SK-N-SH (cell line): ENCODE measurements around the gene TSHZ2.

Source experiments
- ELF1 ChIP-seq: IDR thresholded peaks from 2 replicates; pipeline ENCODE4 v1.4.0; 2012
- EP300 ChIP-seq, 2 experiments: IDR thresholded peaks; 2 replicates each; pipeline versions ENCODE4 v1.4.0 to v1.6.1; 2012; ENCODE audit warnings: borderline replicate concordance in 1 of 2, low read depth in 1 of 2, low read length in 1 of 2
- EZH2phosphoT487 ChIP-seq: fragments of 200-600 bp; sonication (generic); IDR thresholded peaks from 2 replicates; pipeline ENCODE4 v1.6.1; 2017; ENCODE audit warnings: low read depth, mixed run types, mild to moderate bottlenecking, antibody characterized with exemption, moderate library complexity, borderline replicate concordance
- POLR2AphosphoS5 ChIP-seq: IDR thresholded peaks from 2 replicates; pipeline ENCODE4 v1.6.1; 2012; ENCODE audit warnings: low read depth, low read length
- RCOR1 ChIP-seq: fragments of 150-350 bp; IDR thresholded peaks from 2 replicates; pipeline ENCODE4 v1.6.1; 2017; ENCODE audit warnings: antibody characterized with exemption, low read length
- RFX5 ChIP-seq: IDR thresholded peaks from 2 replicates; pipeline ENCODE4 v1.6.1; 2012; ENCODE audit warnings: mild to moderate bottlenecking, improper control_type of control experiment, low read length
- SIN3A ChIP-seq: IDR thresholded peaks from 2 replicates; pipeline ENCODE4 v1.6.1; 2012; ENCODE audit warnings: low read depth, mild to moderate bottlenecking, low read length, moderate library complexity, borderline replicate concordance
- TAF1 ChIP-seq: IDR thresholded peaks from 2 replicates; pipeline ENCODE4 v1.6.1; 2012; ENCODE audit warnings: low read depth, mild to moderate bottlenecking, low read length, moderate library complexity, borderline replicate concordance
- TF ChIP-seq, protein P1 (sequence below): fragments of 200-600 bp; sonication (generic); IDR thresholded peaks from 2 replicates; pipeline ENCODE4 v1.6.1; 2017; ENCODE audit warnings: antibody characterized with exemption, mild to moderate bottlenecking, moderate library complexity
- TF ChIP-seq, protein P2 (sequence below): IDR thresholded peaks from 2 replicates; pipeline ENCODE4 v1.4.0; 2012; ENCODE audit warnings: low read depth
- TF ChIP-seq, protein P3 (sequence below): IDR thresholded peaks from 2 replicates; pipeline ENCODE4; 2012

DNA sequence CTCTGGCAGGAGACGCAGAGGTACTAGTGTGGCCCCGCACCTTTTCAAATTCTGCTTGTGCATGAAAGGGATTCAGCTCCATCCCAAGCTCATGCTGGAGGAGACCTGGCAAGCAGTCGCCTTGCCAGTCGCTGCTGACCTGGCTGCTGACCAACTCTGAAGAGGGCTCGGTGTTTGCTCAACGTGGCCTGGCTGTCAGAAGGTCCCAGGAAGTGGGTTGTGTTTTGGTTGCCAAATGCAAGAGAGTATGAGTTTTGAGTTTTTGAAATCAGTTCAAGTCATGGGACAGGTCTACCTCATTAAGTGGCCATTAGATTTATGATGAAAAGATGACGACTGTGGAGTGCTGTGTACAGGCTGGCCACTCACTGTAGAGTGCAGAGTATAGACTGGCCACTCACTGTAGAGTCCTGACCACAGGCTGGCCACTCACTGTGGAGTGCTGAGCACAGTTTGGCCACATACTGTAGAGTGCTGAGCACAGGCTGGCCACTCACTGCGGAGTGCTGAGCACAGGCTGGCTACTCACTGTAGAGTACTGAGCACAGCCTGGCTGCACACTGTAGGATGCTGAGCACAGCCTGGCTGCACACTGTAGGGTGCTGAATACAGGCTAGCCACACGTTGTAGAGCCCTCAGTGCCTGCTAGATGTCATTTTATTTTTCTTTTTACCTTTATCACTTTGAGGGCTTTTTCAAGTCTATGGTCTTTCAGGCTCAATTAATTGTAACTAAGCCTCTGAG is 427.6 kb downstream of the TSHZ2 start:
- TF ChIP-seq, protein P1, sequence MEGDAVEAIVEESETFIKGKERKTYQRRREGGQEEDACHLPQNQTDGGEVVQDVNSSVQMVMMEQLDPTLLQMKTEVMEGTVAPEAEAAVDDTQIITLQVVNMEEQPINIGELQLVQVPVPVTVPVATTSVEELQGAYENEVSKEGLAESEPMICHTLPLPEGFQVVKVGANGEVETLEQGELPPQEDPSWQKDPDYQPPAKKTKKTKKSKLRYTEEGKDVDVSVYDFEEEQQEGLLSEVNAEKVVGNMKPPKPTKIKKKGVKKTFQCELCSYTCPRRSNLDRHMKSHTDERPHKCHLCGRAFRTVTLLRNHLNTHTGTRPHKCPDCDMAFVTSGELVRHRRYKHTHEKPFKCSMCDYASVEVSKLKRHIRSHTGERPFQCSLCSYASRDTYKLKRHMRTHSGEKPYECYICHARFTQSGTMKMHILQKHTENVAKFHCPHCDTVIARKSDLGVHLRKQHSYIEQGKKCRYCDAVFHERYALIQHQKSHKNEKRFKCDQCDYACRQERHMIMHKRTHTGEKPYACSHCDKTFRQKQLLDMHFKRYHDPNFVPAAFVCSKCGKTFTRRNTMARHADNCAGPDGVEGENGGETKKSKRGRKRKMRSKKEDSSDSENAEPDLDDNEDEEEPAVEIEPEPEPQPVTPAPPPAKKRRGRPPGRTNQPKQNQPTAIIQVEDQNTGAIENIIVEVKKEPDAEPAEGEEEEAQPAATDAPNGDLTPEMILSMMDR, result no peak
- TF ChIP-seq RFX5, result no peak
- no peak for TF ChIP-seq EZH2phosphoT487
- TF ChIP-seq, protein P2, sequence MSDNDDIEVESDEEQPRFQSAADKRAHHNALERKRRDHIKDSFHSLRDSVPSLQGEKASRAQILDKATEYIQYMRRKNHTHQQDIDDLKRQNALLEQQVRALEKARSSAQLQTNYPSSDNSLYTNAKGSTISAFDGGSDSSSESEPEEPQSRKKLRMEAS, result no peak
- TF ChIP-seq, protein P3, sequence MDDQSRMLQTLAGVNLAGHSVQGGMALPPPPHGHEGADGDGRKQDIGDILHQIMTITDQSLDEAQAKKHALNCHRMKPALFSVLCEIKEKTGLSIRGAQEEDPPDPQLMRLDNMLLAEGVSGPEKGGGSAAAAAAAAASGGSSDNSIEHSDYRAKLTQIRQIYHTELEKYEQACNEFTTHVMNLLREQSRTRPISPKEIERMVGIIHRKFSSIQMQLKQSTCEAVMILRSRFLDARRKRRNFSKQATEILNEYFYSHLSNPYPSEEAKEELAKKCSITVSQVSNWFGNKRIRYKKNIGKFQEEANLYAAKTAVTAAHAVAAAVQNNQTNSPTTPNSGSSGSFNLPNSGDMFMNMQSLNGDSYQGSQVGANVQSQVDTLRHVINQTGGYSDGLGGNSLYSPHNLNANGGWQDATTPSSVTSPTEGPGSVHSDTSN, result no peak
- TF ChIP-seq EP300 (IDR thresholded peaks at IDR 0.05; ENCODE audit: borderline replicate concordance in 1 of 2, low read depth in 1 of 2, low read length in 1 of 2), result no peak
- no peak for TF ChIP-seq TAF1
- no peak for TF ChIP-seq SIN3A
- no peak for TF ChIP-seq POLR2AphosphoS5
- TF ChIP-seq ELF1, result no peak
- TF ChIP-seq RCOR1, result no peak
